Measurements from ENCODE around the gene GLB1L3.
"Not testable (repeated sequence)": the region's sequence is repeated elsewhere in the genome, so short reads cannot be mapped to it uniquely, and the experiment has no call there.

GLB1L3 gene

GRCh38 chr11:134313821-134314607 lies 37.8 kb downstream of the GLB1L3 start:
- DNase-seq (ENCODE audit: low read depth in 2 of 2, low spot score in 1 of 2) = no peak

DNA sequence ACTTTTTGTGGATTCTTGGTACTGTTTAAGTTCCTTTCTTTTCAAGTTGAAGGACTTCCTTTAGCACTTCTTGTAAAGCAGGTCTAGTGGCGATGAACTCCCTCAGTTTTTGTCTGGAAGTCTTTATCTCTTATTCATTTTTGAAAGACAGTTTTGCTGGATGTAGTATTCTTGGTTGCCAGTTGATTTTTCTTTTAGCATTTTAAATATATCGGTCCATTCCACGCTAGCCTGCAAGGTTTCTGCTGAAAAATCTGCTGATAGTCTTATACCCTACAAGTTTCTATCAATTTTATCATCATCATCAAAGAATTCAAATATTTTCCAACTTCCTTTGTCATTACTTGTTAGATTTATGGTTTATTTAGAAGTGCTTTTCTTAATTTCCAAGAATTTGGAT lies 40.9 kb downstream of the GLB1L3 start:
- DNase-seq (ENCODE audit: low read depth in 2 of 2, low spot score in 1 of 2) = no peak

- not testable (repeated sequence) for DNase-seq (ENCODE audit: low read depth in 2 of 2, low spot score in 1 of 2)
These were observed 45.2 kb downstream of the GLB1L3 start for GRCh38 chr11:134321373-134321772.

- DNase-seq (ENCODE audit: low read depth in 2 of 2, low spot score in 1 of 2) = no peak
These were observed 46.4 kb downstream of the GLB1L3 start for GRCh38 chr11:134322553-134322952.

- no peak for DNase-seq (ENCODE audit: low read depth in 2 of 2, low spot score in 1 of 2)
These were observed 52.3 kb downstream of the GLB1L3 start for GRCh38 chr11:134328433-134328832.

GRCh38 chr11:134330611-134331353 lies 54.6 kb downstream of the GLB1L3 start:
- DNase-seq (ENCODE audit: low read depth in 2 of 2, low spot score in 1 of 2) = no peak

- peak; percentile 53 to 62 for DNase-seq (ENCODE audit: low read depth in 2 of 2, low spot score in 1 of 2)
These were observed 55.4 kb downstream of the GLB1L3 start, which contains the start of gene GLB1L2 for GRCh38 chr11:134331354-134332188. TSS of gene GLB1L2 (plus strand) at chr11:134331988. CDS start at chr11:134332062, 74 bp downstream.

DNA sequence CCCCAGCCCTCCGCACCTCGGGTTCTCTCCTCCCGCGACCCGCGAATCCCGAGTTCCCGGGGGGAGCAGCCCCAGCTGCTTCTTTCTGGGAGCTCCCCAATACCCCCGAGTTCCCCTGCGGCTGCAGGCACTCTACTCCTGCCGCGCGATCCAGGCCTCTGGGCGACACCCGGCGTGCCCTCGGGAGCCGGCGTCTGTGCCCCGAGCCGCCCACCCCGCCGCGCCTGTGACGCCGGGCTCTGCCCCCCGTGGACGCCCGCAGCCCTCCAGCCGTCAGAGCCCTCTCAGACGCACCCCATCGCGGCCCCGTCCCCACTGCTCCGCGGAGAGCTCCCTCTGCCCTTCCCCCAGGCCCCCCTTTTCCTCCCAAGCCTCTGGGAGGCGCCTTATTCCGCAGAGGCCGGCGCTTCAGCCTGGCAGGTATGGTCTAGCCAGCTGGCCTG lies 56.0 kb downstream of the GLB1L3 start:
- DNase-seq (ENCODE audit: low read depth in 2 of 2, low spot score in 1 of 2) = no peak

DNA sequence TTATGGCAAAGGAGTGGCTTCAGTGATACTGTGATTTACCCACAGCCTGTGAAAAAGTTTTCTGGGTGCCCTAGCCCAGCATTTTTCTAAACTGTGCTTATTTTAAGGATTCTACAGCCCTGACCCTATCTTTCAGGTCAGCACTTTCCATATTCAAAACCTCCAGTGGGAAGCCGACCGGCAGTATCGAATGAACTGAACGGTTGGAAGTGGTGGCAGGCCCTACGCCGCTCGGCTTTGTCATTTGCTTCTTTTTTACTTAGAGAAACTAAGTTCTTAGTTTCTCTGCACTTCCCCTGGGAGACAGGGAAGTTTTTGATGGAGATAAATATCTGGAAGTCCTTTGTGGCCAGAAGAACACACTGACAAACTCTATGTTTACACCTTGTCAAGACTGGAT lies 56.6 kb downstream of the GLB1L3 start:
- no peak for DNase-seq (ENCODE audit: low read depth in 2 of 2, low spot score in 1 of 2)

- no peak for DNase-seq (ENCODE audit: low read depth in 2 of 2, low spot score in 1 of 2)
These were observed 57.1 kb downstream of the GLB1L3 start for GRCh38 chr11:134333312-134333711.

DNA sequence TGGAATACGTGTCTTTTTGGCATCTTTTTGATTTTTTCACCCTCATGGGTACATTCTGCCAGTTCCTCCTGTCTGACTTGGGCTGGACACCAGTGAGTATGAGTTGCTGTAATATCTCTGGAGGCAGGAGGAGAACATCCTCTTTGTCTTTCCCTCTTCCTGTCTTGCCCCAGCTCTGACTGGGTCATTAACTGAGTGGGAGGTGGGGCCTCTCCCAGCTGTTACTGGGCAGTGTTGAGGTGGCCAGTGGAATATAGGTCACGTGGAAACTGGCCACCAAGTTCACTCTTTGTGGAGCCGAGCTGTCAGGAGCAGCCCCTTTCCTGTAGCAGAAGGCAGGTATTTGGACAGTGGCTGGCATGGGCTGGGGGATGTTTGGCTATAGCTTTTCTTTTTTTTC lies 57.8 kb downstream of the GLB1L3 start:
- DNase-seq (ENCODE audit: low read depth in 2 of 2, low spot score in 1 of 2) = no peak

- no peak for DNase-seq (ENCODE audit: low read depth in 2 of 2, low spot score in 1 of 2)
These were observed 58.8 kb downstream of the GLB1L3 start for GRCh38 chr11:134334796-134335571.

DNA sequence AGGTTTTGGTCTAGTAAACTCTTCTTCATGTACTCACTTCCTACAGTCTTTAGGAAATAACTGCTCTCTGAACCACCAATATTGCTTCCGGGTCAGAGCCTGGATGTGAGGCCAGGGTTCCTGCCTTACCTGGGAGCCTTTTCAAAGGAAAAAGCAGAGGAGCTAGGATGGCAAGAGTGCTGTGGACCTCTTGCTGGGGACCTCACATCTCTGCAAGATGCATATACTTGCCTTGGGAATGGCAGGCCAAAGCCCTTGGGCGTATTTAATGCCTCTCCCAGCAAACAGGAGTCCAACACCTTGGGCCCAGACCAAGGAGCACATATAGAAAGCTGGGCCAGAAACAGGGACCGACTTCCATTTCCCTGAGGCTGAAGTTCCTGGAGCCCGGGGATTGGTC lies 60.9 kb downstream of the GLB1L3 start:
- DNase-seq (ENCODE audit: low read depth in 2 of 2, low spot score in 1 of 2) = no peak

DNA sequence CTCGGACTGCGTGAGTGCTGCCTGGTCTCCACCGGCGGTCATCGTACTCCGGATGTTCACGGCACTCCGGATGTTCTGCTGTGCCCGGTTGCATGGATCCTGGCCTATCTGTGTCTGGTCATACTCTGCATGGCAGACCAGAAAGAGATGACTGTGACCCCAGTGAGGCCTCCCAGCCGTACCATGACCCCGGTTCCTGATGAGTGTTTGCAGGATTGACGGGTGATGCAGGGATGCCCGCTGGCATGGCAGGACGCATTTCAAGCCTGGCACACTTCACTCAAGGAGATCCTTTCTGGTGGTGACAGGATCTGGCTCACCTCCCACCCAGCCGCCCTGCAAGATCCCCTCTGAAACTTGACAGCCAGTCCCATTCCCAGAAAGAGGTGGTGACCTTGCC lies 61.9 kb downstream of the GLB1L3 start:
- no peak for DNase-seq (ENCODE audit: low read depth in 2 of 2, low spot score in 1 of 2)

- DNase-seq (ENCODE audit: low read depth in 2 of 2, low spot score in 1 of 2) = no peak
These were observed 62.5 kb downstream of the GLB1L3 start for GRCh38 chr11:134338654-134339053.

GRCh38 chr11:134339756-134340155 lies 63.6 kb downstream of the GLB1L3 start:
- no peak for DNase-seq (ENCODE audit: low read depth in 2 of 2, low spot score in 1 of 2)

GRCh38 chr11:134340354-134340964 lies 64.3 kb downstream of the GLB1L3 start:
- no peak for DNase-seq (ENCODE audit: low read depth in 2 of 2, low spot score in 1 of 2)

DNA sequence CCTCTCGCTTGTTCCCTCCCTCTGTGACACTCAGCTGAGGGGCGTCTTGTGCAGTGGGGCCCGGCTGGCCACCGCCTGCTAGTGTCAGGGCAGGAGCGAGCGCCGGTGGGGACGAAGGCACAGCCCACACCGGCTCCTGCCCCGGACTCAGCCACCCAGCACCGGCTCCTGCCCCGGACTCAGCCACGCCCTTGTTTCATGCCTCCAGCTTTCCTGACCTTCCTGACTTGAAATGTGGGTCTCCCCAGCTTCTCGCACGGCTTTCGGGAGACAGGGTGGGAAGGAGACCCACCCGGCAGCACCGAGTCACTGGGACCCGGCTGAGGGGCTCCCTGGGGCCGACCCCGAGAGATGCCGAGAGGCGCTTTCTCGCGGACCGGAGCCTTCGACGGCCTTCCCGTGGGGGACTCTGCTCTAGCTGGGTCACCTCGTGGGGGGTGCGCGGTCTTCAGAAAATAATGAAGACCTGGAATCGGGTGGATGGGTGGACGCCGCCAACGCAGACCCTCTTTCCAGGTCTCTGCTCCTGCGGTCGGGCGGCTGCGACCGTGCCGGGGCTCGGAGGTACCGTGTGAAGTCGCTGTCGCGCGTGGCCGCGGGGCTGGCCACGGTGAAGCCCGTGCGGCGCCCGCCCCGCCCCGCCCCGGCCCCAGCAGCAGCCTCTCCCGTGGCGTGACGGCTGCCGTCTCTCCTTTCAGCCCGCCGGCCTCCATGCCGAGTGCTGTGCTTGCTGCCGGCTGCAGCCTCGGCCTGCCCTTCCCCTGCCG lies 65.8 kb downstream of the GLB1L3 start:
- no peak for DNase-seq (ENCODE audit: low read depth in 2 of 2, low spot score in 1 of 2)

DNA sequence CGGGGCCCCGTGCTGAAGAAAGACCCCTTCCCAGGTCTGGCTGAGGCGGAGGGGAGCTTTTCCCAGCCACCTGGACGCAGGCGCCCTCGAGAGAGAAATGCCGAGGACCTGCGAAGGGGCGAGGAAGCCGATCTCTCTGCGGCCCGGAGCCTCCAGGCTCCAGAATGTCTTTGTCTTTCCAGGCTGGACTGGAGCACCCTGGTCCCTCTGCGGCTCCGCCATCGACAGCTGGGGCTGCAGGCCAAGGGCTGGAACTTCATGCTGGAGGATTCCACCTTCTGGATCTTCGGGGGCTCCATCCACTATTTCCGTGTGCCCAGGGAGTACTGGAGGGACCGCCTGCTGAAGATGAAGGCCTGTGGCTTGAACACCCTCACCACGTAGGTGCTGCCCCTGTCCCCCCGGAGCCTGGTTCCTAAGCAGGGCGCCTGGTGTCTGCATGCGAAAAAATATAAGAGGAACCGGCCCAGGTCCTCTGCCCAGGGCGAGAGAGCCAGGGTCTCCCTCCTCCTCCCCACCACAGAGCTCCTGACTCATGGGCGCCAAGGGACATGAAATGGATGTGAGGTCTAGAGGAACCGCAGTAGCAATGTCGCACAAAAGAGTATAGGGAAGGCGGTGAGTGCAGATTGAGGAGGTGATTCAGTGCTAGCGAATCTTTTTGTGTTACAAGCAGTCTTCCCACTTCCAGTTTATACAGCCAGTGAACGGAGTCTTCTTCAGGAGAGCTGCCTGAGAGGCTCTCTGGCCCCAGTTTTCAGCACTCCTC lies 66.6 kb downstream of the GLB1L3 start:
- no peak for DNase-seq (ENCODE audit: low read depth in 2 of 2, low spot score in 1 of 2)
